Kidney epithelial cell (primary cell): ENCODE results near the gene NKG7. TPM values are rescaled to one million over a fixed set of nuclear protein-coding genes. Genes with fewer than 3 reads are reported as not detected.

Experiments used
- DNase-seq: peaks from one replicate; pipeline ENCODE4 v3.0.0-alpha.2; 2010; ENCODE audit warnings: low read depth
- H3K27me3 ChIP-seq: 2 replicates; pipeline ENCODE4 v1.6.0; 2011; ENCODE audit warnings: low read length; ENCODE audit not compliant: control insufficient read depth, insufficient read depth
- H3K36me3 ChIP-seq: 2 replicates; pipeline ENCODE4 v1.5.1; 2011; ENCODE audit warnings: low read length; ENCODE audit not compliant: control insufficient read depth, insufficient read depth
- H3K4me3 ChIP-seq: 2 replicates; pipeline ENCODE4 v1.5.1; 2011; ENCODE audit warnings: low read depth, mild to moderate bottlenecking, control low read depth, low read length
- total RNA-seq: library from RNA; depleted of rRNA; stranded (reverse); fragments of >200 nt; gene quantifications from 2 replicates; pipeline ENCODE4 v1.2.3, GENCODE V29; 2015
- TF ChIP-seq, protein P1 (sequence below): IDR thresholded peaks from 2 replicates; pipeline ENCODE4 v1.5.1; 2011; ENCODE audit warnings: mild to moderate bottlenecking, moderate library complexity, low read length, control low read depth, inconsistent platforms; ENCODE audit not compliant: insufficient read depth, poor library complexity, severe bottlenecking

The NKG7 gene
- total RNA-seq, 1 donor from 2014 or later: not detected

DNA sequence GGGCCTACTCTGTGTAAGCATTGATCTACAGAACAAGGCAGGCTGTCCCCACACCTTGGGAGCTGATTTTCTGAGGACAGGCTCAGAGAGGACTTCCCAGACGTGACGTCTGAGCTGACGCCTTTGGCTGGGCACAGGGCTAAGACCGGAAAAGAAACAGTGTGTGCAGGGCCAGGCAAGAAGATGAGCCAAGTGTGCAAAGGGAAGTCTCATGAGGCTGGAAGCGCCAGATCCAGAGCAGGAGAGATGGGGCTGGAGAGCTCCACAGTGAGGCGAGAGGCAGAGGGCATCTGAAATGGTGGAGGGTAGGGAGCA lies 48.3 kb downstream of the NKG7 start:
- TF ChIP-seq, protein P1, sequence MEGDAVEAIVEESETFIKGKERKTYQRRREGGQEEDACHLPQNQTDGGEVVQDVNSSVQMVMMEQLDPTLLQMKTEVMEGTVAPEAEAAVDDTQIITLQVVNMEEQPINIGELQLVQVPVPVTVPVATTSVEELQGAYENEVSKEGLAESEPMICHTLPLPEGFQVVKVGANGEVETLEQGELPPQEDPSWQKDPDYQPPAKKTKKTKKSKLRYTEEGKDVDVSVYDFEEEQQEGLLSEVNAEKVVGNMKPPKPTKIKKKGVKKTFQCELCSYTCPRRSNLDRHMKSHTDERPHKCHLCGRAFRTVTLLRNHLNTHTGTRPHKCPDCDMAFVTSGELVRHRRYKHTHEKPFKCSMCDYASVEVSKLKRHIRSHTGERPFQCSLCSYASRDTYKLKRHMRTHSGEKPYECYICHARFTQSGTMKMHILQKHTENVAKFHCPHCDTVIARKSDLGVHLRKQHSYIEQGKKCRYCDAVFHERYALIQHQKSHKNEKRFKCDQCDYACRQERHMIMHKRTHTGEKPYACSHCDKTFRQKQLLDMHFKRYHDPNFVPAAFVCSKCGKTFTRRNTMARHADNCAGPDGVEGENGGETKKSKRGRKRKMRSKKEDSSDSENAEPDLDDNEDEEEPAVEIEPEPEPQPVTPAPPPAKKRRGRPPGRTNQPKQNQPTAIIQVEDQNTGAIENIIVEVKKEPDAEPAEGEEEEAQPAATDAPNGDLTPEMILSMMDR: no peak
- no peak overlapping the region for H3K4me3 ChIP-seq
- peaks cover 19% of the 10 kb centered on the region for H3K27me3 ChIP-seq
- H3K36me3 ChIP-seq: no peaks in the 10 kb centered on the region
- DNase-seq: no peak

DNA sequence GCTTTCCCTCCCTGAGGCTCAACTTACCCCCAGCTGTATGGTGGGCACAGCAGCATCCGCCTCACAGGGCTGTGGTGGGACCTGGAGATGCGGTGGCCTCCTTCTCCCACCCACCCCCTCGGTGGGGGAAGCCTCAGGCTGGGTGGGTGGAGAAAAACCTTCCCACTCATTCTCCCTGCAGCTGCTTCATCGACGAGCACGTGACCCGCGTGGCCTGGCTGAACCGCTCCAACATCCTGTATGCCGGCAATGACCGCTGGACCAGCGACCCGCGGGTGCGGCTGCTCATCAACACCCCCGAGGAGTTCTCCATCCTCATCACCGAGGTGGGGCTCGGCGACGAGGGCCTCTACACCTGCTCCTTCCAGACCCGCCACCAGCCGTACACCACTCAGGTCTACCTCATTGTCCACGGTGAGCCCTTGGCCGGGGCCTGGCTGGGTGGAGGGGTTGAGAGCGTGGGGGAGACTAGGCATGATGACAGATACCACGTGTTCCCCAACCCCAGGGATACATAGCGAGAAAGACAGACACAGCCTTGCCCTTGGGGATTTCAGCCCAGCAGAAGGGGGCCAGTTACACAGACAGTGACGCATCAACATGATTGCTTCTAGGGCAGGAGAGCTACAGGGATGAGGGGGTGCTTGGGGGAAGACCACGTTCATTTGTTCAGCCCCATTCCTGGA lies 48.8 kb downstream of the NKG7 start:
- H3K36me3 ChIP-seq: no peaks in the 10 kb centered on the region
- TF ChIP-seq, protein P1: no peak
- DNase-seq: no peak
- no peak overlapping the region for H3K4me3 ChIP-seq
- peaks cover 19% of the 10 kb centered on the region for H3K27me3 ChIP-seq

DNA sequence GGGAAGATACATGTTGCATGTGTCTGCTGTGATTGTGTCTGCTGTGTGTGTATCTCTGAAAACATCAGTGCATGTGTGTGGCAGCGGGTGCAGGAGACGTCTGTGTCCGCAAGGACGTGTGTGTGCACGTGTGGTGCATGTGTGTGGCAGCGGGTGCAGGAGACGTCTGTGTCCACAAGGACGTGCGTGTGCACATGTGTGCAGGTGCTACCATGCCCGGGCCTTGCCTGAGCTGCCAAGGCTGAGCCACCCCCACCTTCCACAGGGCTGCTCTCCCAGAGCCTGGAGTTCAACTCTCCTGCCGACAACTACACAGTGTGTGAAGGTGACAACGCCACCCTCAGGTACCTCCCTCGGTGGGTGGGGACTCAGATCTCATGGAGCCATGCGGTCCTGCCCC lies 50.7 kb downstream of the NKG7 start:
- H3K27me3 ChIP-seq: peaks cover 5% of the 10 kb centered on the region
- DNase-seq: no peak
- no peaks in the 10 kb centered on the region for H3K36me3 ChIP-seq
- no peak overlapping the region for H3K4me3 ChIP-seq
- TF ChIP-seq, protein P1: no peak

Other genes starting within 250 kb of the NKG7 start
- gene SIGLEC9, start 247.7 kb downstream of the NKG7 start, total RNA-seq: 0.13 and 0.14 TPM in 2 replicates
- gene SIGLEC7, start 230.4 kb downstream of the NKG7 start, total RNA-seq: not detected in 2 replicates
- gene CD33, start 147.6 kb downstream of the NKG7 start, total RNA-seq: not detected in 2 replicates
- gene SIGLECL1, start 121.6 kb downstream of the NKG7 start, total RNA-seq: 0.79 TPM in 1 of 2 replicates, not detected in the other
- 0.04 and 0.07 TPM in 2 replicates for gene IGLON5, start 61.0 kb downstream of the NKG7 start, total RNA-seq
- gene VSIG10L, start 30.5 kb downstream of the NKG7 start, total RNA-seq: 1.1 and 1.5 TPM in 2 replicates
- gene ETFB, start 6.3 kb downstream of the NKG7 start, total RNA-seq: 29.8 and 36.9 TPM in 2 replicates
- gene CLDND2, start 3.7 kb downstream of the NKG7 start, total RNA-seq: not detected in 2 replicates
- gene LIM2, start 15.3 kb upstream of the NKG7 start, total RNA-seq: not detected in 2 replicates
- not detected in 2 replicates for gene C19orf84, start 17.9 kb upstream of the NKG7 start, total RNA-seq
- gene SIGLEC10, start 45.0 kb upstream of the NKG7 start, total RNA-seq: 0.04 and 0.55 TPM in 2 replicates
- gene SIGLEC8, start 85.8 kb upstream of the NKG7 start, total RNA-seq: not detected in 2 replicates
- gene CEACAM18, start 105.9 kb upstream of the NKG7 start, total RNA-seq: not detected in 2 replicates
- 1.4 TPM in 1 of 2 replicates, not detected in the other for gene SIGLEC12, start 129.1 kb upstream of the NKG7 start, total RNA-seq
- not detected in 2 replicates for gene SIGLEC6, start 159.0 kb upstream of the NKG7 start, total RNA-seq
- gene ZNF175, start 198.6 kb upstream of the NKG7 start, total RNA-seq: 4.9 and 5.0 TPM in 2 replicates